AG04450 (cell line): ENCODE measurements around the gene ARL15. TPM values are rescaled to one million over a fixed set of nuclear protein-coding genes. Genes with fewer than 3 reads are reported as not detected.

Experiments
- CTCF ChIA-PET: fragments of 300-600, 350-600 bp; formaldehyde crosslinking; extraction: SDS; loops from one replicate; lab custom pipeline; 2022; ENCODE audit warnings: antibody characterized with exemption, inconsistent platforms; lab: Charles Lee
- POLR2A ChIA-PET: fragments of 350-600 bp; formaldehyde crosslinking; extraction: SDS; loops from one replicate; lab custom pipeline; 2021; ENCODE audit warnings: antibody characterized with exemption, inconsistent platforms; lab: Yijun Ruan, JAX
- DNase-seq: peaks from one replicate; pipeline ENCODE4 v3.0.0-alpha.2; 2011; ENCODE audit warnings: low read depth, low spot score
- H3K27ac ChIP-seq: one replicate; pipeline ENCODE4 v1.5.1; 2012; ENCODE audit warnings: low read depth, low read length, control low read depth
- H3K27me3 ChIP-seq: one replicate; pipeline ENCODE4 v1.6.0; 2012; ENCODE audit warnings: low read length; ENCODE audit not compliant: control insufficient read depth, insufficient read depth
- H3K4me3 ChIP-seq: 2 replicates; pipeline ENCODE4 v1.5.1; 2011; ENCODE audit warnings: mild to moderate bottlenecking, low read depth, low read length, control low read depth
- H3K9me3 ChIP-seq: 2 replicates; pipeline ENCODE4 v1.5.1; 2012; ENCODE audit warnings: low read length; ENCODE audit not compliant: control insufficient read depth, insufficient read depth
- CTCF ChIP-seq: IDR thresholded peaks from 2 replicates; pipeline ENCODE4 v1.5.1; 2011; ENCODE audit warnings: low read depth, low read length, control low read depth, inconsistent platforms
- polyA plus RNA-seq: library from polyadenylated mRNA; depleted of rRNA; stranded (reverse); fragments of >200 nt; gene quantifications from 2 replicates; pipeline ENCODE4 v1.2.3, GENCODE V29; 2011

ARL15 gene
- polyA plus RNA-seq, 1 experiment: 16.0 TPM

GRCh38 chr5:54146390-54146789 lies 164.0 kb downstream of the ARL15 start:
- ChIA-PET POLR2A (no interaction called here), CTCF (no interaction called here)
- Histone ChIP-seq H3K4me3 (no peak overlapping the region), H3K27ac (no peak overlapping the region), H3K27me3 (no peaks in the 10 kb centered on the region), H3K9me3 (no peaks in the 10 kb centered on the region)
- DNase-seq: no peak
- no peak for TF ChIP-seq CTCF

- ChIA-PET CTCF (interaction anchor here (0.6 kb wide), 1 partner anchor 89 kb away, joined by 9 read pairs; no protein-coding TSS in a partner anchor), POLR2A (no interaction called here)
- H3K27me3 ChIP-seq: no peaks in the 10 kb centered on the region
- H3K27ac ChIP-seq: no peak overlapping the region
- no peak for DNase-seq
- no peak overlapping the region for H3K4me3 ChIP-seq
- no peaks in the 10 kb centered on the region for H3K9me3 ChIP-seq
- no peak for TF ChIP-seq CTCF
These were observed 170.0 kb downstream of the ARL15 start for GRCh38 chr5:54140247-54140840.

- Histone ChIP-seq H3K4me3 (no peak overlapping the region), H3K9me3 (no peaks in the 10 kb centered on the region), H3K27me3 (no peaks in the 10 kb centered on the region), H3K27ac (no peak overlapping the region)
- TF ChIP-seq CTCF: no peak
- ChIA-PET CTCF (interaction anchor here (0.6 to 1.0 kb wide), 3 partner anchors 16 to 698 kb away, joined by 3 to 4 read pairs (median 3); no protein-coding TSS in a partner anchor), POLR2A (interaction anchor here (0.6 kb wide), 1 partner anchor 353 kb away, joined by 6 read pairs; no protein-coding TSS in a partner anchor)
- no peak for DNase-seq
These were observed 173.6 kb downstream of the ARL15 start for GRCh38 chr5:54136516-54137440.

GRCh38 chr5:54135042-54135441 lies 175.3 kb downstream of the ARL15 start:
- POLR2A ChIA-PET: interaction anchor here (0.7 to 1.5 kb wide), 2 partner anchors 22 to 518 kb away, joined by 3 to 4 read pairs; no protein-coding TSS in a partner anchor
- no peak for DNase-seq
- Histone ChIP-seq H3K27me3 (no peaks in the 10 kb centered on the region), H3K4me3 (no peak overlapping the region), H3K27ac (no peak overlapping the region), H3K9me3 (no peaks in the 10 kb centered on the region)
- CTCF ChIA-PET: interaction anchor here (1.3 kb wide), 1 partner anchor 13 kb away, joined by 3 read pairs; no protein-coding TSS in a partner anchor
- no peak for TF ChIP-seq CTCF
